ENCODE results near the gene ZNHIT1. TPM values are rescaled to one million over a fixed set of nuclear protein-coding genes. Genes with fewer than 3 reads are reported as not detected.
"Not testable (repeated sequence)": the region's sequence is repeated elsewhere in the genome, so short reads cannot be mapped to it uniquely, and the experiment has no call there.

Gene ZNHIT1
- total RNA-seq, 1 donor from 2014 or later = 51.9 TPM

DNA sequence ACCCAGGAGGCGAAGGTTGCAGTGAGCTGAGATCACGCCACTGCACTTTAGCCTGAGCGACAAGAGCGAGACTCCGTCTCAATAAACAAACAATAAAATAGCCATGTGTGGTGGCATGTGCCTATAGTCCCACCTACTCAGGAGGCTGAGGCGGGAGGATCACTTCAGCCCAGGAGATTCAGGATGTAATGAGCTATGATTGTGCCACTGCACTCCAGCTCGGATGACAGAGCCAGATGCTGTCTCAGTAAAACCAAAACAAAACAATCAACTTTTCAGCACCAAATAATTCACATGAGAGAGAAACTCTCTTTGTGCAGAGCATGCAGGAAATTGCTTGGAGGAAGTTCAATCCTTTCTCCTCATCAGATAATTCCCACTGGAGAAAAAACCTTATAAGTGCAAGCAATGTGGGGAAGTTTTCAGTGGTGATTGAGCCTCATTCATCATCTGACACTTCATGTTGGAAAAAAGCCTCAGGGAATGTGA lies 40.3 kb downstream of the ZNHIT1 start:
- intact Hi-C loops (cut with DNase I) = no loop called here

DNA sequence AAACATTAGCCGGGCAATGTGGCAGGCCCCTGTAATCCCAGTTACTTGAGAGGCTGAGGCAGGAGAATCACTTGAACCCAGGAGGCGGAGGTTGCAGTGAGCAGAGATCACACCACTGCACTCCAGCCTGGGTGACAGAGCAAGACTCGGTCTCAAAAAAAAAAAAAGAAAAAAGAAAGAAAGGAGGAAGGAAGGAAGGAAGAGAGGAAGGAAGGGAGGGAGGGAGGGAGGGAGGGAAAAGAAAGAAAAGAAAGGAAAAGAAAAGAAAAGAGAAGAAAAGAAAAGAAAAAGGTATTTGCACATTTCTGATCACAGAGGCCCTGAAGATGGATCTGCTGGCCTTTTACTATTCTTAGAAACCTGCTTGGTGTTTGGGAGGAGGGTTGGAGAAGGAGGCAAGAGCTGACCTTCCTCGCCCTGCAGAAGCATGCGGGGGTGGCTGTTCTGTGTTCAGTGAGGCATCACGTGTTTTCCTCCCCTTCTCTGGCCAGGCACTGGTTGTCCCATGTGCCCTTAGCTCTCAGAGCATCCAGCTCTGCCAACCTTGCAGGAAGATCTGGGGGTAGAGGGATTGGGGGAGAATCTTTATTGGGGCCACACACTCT lies 46.2 kb downstream of the ZNHIT1 start:
- H3K4me1 ChIP-seq; DNase-seq; H3K9me3 ChIP-seq; intact Hi-C loops (cut with DNase I); H3K36me3 ChIP-seq; H3K27me3 ChIP-seq; H3K27ac ChIP-seq; H3K4me3 ChIP-seq: not testable (repeated sequence)
- peak; percentile 69 for ATAC-seq

More for the DNA sequence above, 40.3 kb downstream of the ZNHIT1 start:
- no peak overlapping the region for H3K27ac ChIP-seq
- no peaks in the 10 kb centered on the region for H3K27me3 ChIP-seq
- DNase-seq = no peak
- no peak overlapping the region for H3K4me3 ChIP-seq
- ATAC-seq = no peak
- H3K36me3 ChIP-seq = no peaks in the 10 kb centered on the region
- H3K4me1 ChIP-seq = no peaks in the 10 kb centered on the region
- TF ChIP-seq, protein P1, sequence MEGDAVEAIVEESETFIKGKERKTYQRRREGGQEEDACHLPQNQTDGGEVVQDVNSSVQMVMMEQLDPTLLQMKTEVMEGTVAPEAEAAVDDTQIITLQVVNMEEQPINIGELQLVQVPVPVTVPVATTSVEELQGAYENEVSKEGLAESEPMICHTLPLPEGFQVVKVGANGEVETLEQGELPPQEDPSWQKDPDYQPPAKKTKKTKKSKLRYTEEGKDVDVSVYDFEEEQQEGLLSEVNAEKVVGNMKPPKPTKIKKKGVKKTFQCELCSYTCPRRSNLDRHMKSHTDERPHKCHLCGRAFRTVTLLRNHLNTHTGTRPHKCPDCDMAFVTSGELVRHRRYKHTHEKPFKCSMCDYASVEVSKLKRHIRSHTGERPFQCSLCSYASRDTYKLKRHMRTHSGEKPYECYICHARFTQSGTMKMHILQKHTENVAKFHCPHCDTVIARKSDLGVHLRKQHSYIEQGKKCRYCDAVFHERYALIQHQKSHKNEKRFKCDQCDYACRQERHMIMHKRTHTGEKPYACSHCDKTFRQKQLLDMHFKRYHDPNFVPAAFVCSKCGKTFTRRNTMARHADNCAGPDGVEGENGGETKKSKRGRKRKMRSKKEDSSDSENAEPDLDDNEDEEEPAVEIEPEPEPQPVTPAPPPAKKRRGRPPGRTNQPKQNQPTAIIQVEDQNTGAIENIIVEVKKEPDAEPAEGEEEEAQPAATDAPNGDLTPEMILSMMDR (IDR thresholded peaks at IDR 0.05) = no peak
- H3K9me3 ChIP-seq = no peaks in the 10 kb centered on the region

DNA sequence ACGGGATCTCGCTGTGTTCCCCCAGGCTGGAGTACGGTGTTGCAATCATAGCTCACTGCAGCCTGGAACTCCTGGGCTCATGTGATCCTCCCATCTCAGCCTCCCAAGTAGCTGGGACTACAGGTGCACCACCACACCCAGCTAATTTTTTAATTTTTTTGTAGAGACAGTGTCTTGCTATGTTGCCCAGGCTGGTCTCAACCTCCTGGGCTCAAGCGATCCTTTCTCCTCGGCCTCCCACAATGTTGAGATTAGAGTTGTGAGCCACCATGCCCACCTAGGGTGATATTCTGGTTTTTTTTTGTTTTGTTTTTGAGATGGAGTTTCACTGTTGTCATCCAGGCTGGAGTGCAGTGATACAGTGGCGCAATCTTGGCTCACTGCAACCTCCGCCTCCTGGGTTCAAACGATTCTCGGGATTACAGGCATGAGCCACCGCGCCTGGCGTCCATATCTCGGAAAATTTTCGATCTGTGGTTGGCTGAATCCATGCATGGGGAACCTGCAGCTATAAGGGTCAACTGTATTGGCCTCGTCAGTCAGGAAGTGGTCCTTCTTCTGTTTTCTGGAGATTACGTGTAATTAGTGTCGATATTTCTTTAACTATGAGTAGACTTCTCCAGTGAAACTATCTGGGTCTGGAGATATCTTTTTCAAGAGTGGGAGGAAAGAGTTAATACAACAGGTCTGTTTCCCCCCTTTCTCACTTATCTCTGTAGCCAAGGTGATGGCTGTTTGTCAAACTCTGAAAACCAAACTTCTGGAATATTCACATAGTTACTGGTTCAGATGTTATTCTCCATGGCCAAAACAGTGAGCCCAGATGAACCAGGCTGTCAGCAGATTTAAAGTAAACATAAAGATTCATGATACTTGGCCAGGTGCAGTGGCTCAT lies 47.9 kb downstream of the ZNHIT1 start:
- DNase-seq (no peak), ATAC-seq (no peak)
- Histone ChIP-seq H3K4me3 (no peak overlapping the region), H3K36me3 (no peaks in the 10 kb centered on the region), H3K9me3 (no peaks in the 10 kb centered on the region), H3K27me3 (no peaks in the 10 kb centered on the region), H3K4me1 (no peaks in the 10 kb centered on the region), H3K27ac (no peak overlapping the region)
- intact Hi-C loops (cut with DNase I) = no loop called here
- TF ChIP-seq, protein P1 (IDR thresholded peaks at IDR 0.05) = no peak

DNA sequence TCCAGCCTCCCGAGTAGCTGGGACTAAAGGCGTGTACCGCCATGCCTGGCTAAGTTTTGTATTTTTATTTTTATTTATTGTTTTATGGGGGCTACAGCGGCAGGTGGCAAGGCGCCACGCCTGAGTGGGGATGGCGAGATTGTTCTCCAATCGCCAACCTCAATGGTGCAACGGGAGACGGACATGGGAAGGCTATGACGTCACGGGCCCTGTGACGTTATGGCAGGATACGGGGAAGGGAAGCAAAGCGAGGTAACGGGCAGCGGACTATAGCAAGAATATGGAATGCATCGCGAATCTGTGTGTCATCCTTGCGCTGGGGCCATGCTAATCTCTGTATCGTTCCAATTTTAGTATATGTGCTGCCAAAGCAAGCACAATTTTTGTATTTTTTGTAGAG lies 51.7 kb downstream of the ZNHIT1 start:
- intact Hi-C loops (cut with DNase I) = no loop called here
- H3K4me3 ChIP-seq = no peak overlapping the region
- no peak overlapping the region for H3K27ac ChIP-seq
- TF ChIP-seq, protein P1 (IDR thresholded peaks at IDR 0.05) = no peak
- H3K9me3 ChIP-seq = no peaks in the 10 kb centered on the region
- no peak for DNase-seq
- H3K36me3 ChIP-seq = no peaks in the 10 kb centered on the region
- H3K27me3 ChIP-seq = peaks cover 7% of the 10 kb centered on the region
- no peak for ATAC-seq
- H3K4me1 ChIP-seq = no peaks in the 10 kb centered on the region

DNA sequence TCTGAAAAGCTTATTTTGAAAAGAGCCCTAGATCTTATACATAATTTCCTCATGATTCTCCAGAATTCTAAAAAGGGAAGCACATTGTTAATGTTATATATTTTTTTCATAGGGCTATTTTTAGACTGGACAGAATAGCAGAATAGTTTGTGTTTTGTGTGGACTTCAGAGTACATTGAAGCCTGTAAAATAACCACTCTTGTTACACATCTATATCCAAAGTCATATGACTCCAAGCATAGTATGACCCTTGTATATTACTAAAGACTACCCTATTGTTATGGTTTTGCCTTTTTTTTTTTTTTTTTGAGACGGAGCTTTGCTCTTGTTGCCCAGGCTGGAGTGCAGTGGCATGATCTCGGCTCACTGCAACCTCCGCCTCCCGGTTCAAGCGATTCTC lies 53.1 kb downstream of the ZNHIT1 start:
- DNase-seq (no peak), ATAC-seq (no peak)
- H3K9me3 ChIP-seq = no peaks in the 10 kb centered on the region
- no peaks in the 10 kb centered on the region for H3K4me1 ChIP-seq
- no peak overlapping the region for H3K27ac ChIP-seq
- intact Hi-C loops (cut with DNase I) = no loop called here
- no peak overlapping the region for H3K4me3 ChIP-seq
- peaks cover 8% of the 10 kb centered on the region for H3K27me3 ChIP-seq
- TF ChIP-seq, protein P1 (IDR thresholded peaks at IDR 0.05) = no peak
- no peaks in the 10 kb centered on the region for H3K36me3 ChIP-seq

DNA sequence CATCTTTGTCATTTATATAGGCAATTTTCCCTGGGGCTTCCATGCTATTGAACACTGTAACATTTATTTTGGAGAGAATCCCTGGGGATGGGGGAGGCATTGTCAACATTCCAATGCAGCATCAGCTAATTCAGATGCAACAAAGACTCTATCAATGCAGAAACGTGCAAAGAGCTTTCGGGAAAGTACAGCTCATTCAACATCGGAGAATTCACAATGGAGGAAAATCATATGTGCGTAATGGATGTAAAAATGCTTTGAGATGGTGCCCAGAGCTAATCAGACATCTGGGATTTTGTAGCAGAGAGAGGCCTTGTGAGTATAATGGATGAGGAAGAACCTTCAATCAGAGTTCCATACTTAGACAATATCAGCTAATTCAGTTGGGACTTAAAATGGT lies 55.2 kb downstream of the ZNHIT1 start:
- H3K4me3 ChIP-seq = no peak overlapping the region
- H3K9me3 ChIP-seq = no peaks in the 10 kb centered on the region
- H3K27ac ChIP-seq = no peak overlapping the region
- peaks cover 22% of the 10 kb centered on the region for H3K27me3 ChIP-seq
- no peak for ATAC-seq
- no peaks in the 10 kb centered on the region for H3K36me3 ChIP-seq
- TF ChIP-seq, protein P1 (IDR thresholded peaks at IDR 0.05) = no peak
- DNase-seq = no peak
- H3K4me1 ChIP-seq = no peaks in the 10 kb centered on the region
- intact Hi-C loops (cut with DNase I) = no loop called here
